Thymus (tissue), 14 donors: ENCODE data around the gene HSH2D. TPM values are rescaled to one million over a fixed set of nuclear protein-coding genes. Genes with fewer than 3 reads are reported as not detected.
"Not testable (repeated sequence)": the region's sequence is repeated elsewhere in the genome, so short reads cannot be mapped to it uniquely, and the experiment has no call there.

ENCODE experiments used
- DNase-seq, 9 donors: peaks; one replicate each; pipeline ENCODE4 v3.0.0-alpha.2; 2013; ENCODE audit warnings: low spot score in 9 of 9, low read depth in 6 of 9, missing footprints in 1 of 9
- H3K27ac ChIP-seq, 2 donors: one replicate each; pipeline ENCODE4 v1.5.1; 2013; ENCODE audit warnings: control low read depth in 1 of 2, low read depth in 1 of 2, low read length in 1 of 2, mild to moderate bottlenecking in 1 of 2, moderate library complexity in 1 of 2
- H3K27me3 ChIP-seq, 2 donors: one replicate each; pipeline ENCODE4 v1.5.1; 2013; ENCODE audit warnings: low read length in 1 of 2; ENCODE audit not compliant: control insufficient read depth in 2 of 2, insufficient read depth in 1 of 2
- H3K36me3 ChIP-seq, 2 donors: one replicate each; pipeline ENCODE4 v1.5.1; 2013; ENCODE audit warnings: low read length in 1 of 2, mild to moderate bottlenecking in 1 of 2, moderate library complexity in 1 of 2; ENCODE audit not compliant: control insufficient read depth in 2 of 2, insufficient read depth in 2 of 2
- H3K4me1 ChIP-seq, 2 donors: one replicate each; pipeline ENCODE4 v1.5.1; 2013; ENCODE audit warnings: low read length in 2 of 2; ENCODE audit not compliant: control insufficient read depth in 2 of 2, insufficient read depth in 2 of 2
- H3K4me3 ChIP-seq, 2 donors: one replicate each; pipeline ENCODE4 v1.5.1; 2013; ENCODE audit warnings: low read length in 2 of 2, control low read depth in 1 of 2, mild to moderate bottlenecking in 1 of 2
- H3K9me3 ChIP-seq, 2 donors: one replicate each; pipeline ENCODE4 v1.5.1; 2013; ENCODE audit warnings: low read length in 1 of 2, mild to moderate bottlenecking in 1 of 2; ENCODE audit not compliant: control insufficient read depth in 2 of 2, insufficient read depth in 1 of 2
- WGBS: extraction: QIAGEN DNeasy Blood & Tissue Kit; methylation state at CpG from one replicate; pipeline ENCODE4 v1.1.7; 2013; 5-methylcytosine and 5-hydroxymethylcytosine counted together
- long read RNA-seq, 10 donors: transcript quantifications; one replicate each; lab custom pipeline, GENCODE V29; 2026
- polyA plus RNA-seq: library from polyadenylated mRNA; stranded (reverse); fragments of 200-250 nt; gene quantifications from one replicate; pipeline ENCODE4 v1.2.3, GENCODE V29; 2013
- total RNA-seq: library from RNA; stranded (reverse); fragments of 120-200 nt; gene quantifications from one replicate; pipeline ENCODE4 v1.2.4, GENCODE V29; 2013
- donor health status: healthy.

The HSH2D gene, protein sequence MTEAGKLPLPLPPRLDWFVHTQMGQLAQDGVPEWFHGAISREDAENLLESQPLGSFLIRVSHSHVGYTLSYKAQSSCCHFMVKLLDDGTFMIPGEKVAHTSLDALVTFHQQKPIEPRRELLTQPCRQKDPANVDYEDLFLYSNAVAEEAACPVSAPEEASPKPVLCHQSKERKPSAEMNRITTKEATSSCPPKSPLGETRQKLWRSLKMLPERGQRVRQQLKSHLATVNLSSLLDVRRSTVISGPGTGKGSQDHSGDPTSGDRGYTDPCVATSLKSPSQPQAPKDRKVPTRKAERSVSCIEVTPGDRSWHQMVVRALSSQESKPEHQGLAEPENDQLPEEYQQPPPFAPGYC
- total RNA-seq (17.1 TPM), polyA plus RNA-seq (40.4 TPM)
- long read RNA-seq, donor 1, result 0 reads
- long read RNA-seq, donor 2, partial matches to known transcripts, result 0 of 3 reads
- long read RNA-seq, donor 2, other reads (novel, unspliced or antisense), result 0 of 3 reads
- long read RNA-seq, donor 3, partial matches to known transcripts, result 0 of 3 reads
- long read RNA-seq, donor 3, other reads (novel, unspliced or antisense), result 0 of 3 reads
- long read RNA-seq, donor 4, result 0 reads
- long read RNA-seq, donor 5, transcript HSH2D-206 (6 exons, 1,957 nt), result major isoform, 6 of 6 reads
- long read RNA-seq, donor 5, partial matches to known transcripts, result 0 of 6 reads
- long read RNA-seq, donor 5, other reads (novel, unspliced or antisense), result 0 of 6 reads
- long read RNA-seq, donor 6, partial matches to known transcripts, result 0 of 4 reads
- long read RNA-seq, donor 6, other reads (novel, unspliced or antisense), result 0 of 4 reads
- long read RNA-seq, donor 7, transcript HSH2D-206 (6 exons, 1,957 nt), result major isoform, 5 of 5 reads
- long read RNA-seq, donor 7, partial matches to known transcripts, result 0 of 5 reads
- long read RNA-seq, donor 7, other reads (novel, unspliced or antisense), result 0 of 5 reads
- long read RNA-seq, donor 8, result 0 reads
- long read RNA-seq, donor 9, partial matches to known transcripts, result 0 of 2 reads
- long read RNA-seq, donor 9, other reads (novel, unspliced or antisense), result 0 of 2 reads
- long read RNA-seq, donor 10, partial matches to known transcripts, result 0 of 2 reads
- long read RNA-seq, donor 10, other reads (novel, unspliced or antisense), result 0 of 2 reads

DNA sequence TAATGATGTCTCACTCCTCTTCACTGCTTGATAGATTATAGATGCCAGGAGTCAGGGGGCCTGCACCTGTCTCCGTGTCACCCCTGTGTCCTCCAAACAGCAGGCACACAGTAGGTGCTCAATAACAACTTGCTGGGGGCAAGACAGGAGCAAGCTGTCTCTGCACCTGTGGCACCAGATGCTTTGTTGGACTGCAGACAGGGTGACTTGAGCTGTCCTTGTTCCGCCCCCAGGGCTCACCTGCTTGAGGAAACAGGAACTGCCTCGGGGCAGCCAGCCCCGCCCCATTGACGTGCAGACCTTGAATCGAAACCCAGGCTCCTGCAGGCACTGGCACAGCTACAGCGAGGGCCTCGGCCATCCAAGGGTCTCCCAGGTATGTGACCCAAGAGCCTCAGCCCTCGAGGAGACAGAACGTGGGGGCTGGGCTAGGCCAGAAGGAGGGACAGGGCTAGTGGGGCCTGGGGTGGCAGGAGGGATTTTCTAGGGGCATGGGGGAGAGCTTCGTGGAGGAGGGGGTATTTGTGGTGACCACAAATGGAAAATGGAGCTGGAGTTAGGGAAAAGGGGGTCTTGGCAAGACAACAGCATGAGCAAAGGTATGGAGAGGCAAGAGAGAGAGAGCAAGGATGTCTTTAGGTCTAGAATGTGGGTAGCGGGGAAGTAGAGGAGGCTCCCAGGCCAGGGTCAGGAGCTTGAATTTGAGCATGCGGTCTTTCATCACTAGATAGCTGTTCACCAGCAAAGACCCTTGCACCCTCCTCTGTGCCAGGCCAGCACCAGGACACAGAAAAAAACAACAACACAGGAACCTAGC, at the start of gene HSH2D:
Gene HSH2D (plus strand): TSS at position 287 of the 817 bp plus-strand sequence. CDS start 5,066 bp downstream, outside the sequence.
- H3K27me3 ChIP-seq, result no peaks in the 10 kb centered on the region
- peak within 1 kb of the TSS; percentile 42 to 51 for H3K4me3 ChIP-seq
- peak; percentile 43 to 90 (median 62) for DNase-seq
- peak within 1 kb of the TSS; percentile 44 to 85 for H3K27ac ChIP-seq
- peaks cover 0 to 22% of the 10 kb centered on the region in 2 donors for H3K4me1 ChIP-seq
- 12% methylated on average over 13 of the region's 13 CpGs for WGBS
- H3K36me3 ChIP-seq, result peaks cover 0 to 2% of the 10 kb centered on the region in 2 donors
- H3K9me3 ChIP-seq, result peaks cover 0 to 3% of the 10 kb centered on the region in 2 donors

DNA sequence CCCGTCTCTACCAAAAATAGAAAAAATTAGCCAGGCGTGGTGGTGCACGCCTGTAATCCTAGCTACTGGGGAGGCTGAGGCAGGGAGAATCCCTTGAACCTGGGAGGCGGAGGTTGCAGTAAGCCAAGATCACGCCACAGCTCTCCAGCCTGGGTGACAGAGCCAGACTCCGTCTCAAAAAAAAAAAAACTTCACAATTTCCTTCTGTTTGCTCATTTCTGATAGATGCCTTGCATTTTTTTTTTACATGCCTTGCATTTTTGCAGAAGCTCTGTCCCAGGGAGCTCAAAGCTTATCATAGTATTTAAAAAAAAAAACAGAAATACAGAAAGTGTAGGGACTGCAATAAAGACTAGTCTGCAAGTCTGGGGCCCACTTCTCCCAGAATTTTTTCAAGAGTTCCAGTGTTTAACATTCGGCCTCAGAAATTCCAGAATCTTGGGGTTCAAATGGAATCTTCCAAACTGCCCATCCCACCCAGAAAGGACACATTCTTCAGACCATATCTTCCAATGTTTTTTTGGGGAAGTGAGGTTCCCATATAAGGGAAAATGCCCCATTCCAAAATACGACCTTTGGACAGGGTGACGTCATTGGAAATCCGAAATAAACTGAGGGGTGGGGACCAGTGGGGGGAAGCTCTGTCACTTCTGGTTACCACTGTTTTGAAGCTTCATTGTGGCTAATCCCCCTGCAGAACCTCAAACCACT, 49.0 kb upstream of the HSH2D start:
- 70% methylated on average over 10 of the region's 10 CpGs for WGBS
- H3K9me3 ChIP-seq, result no peaks in the 10 kb centered on the region
- no peak overlapping the region for H3K27ac ChIP-seq
- peaks cover 0 to 20% of the 10 kb centered on the region in 2 donors for H3K4me1 ChIP-seq
- peaks cover 73 to 83% of the 10 kb centered on the region in 2 donors for H3K36me3 ChIP-seq
- no peak overlapping the region for H3K4me3 ChIP-seq
- H3K27me3 ChIP-seq, result no peaks in the 10 kb centered on the region
- DNase-seq, result no peak

DNA sequence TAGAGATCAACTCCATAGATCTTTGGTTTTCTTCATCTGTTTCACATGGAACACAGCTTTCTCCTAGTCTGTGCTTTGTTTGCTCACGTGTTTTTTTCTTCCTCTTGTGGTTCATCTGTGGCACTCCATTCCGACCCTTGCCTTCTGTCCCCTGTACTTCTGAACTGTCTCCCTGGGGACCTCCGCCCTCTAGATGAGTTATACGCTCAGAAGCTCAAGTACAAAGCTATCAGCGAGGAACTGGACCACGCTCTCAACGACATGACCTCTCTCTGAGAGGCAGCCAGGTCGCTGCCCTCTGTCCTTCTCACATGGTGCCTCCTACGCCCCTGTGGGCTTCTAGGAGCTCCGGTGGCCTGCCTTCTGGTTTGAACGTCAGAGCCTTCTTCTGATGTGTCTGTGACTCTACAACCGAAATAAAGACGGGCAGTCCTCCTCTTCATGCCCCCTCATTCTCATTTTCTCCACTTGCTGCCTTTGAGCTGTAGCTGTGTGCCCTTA, 48.4 kb upstream of the HSH2D start:
- no peak for DNase-seq
- Histone ChIP-seq H3K4me3 (no peak overlapping the region), H3K4me1 (peaks cover 0 to 20% of the 10 kb centered on the region in 2 donors), H3K9me3 (no peaks in the 10 kb centered on the region), H3K27me3 (no peaks in the 10 kb centered on the region), H3K36me3 (peaks cover 77 to 83% of the 10 kb centered on the region in 2 donors), H3K27ac (no peak overlapping the region)
- WGBS, result 58% methylated on average over 13 of the region's 13 CpGs

DNA sequence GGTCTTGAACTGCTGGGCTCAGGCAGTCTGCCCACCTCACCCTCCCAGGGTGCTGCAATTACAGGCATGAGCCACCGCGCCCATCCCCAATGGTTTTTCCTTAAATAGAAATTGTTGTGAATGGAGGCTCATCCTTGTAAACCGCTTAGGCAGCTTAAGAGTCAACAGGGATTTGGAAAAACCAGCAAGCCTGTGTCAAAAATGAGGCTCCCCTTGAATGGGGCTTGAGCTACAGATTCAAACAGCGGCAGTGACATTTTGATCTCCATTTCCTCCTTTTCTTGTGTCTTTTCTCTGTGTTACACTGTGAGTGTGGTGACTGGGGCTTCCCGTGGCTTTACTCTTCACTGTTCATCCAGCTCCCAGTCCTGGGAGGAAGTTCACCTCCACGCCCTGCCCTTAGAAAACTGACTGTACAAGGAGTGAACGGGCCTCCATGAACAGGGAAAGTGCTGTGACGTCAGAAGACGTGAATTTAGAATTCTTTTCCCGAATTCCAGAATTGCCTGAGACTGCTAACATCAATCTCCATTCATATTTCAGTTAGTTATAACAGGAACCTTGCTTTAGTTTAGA, 47.1 kb upstream of the HSH2D start:
- Histone ChIP-seq H3K4me3 (no peak overlapping the region), H3K27ac (no peak overlapping the region), H3K9me3 (no peaks in the 10 kb centered on the region), H3K36me3 (peaks cover 82 to 83% of the 10 kb centered on the region in 2 donors), H3K27me3 (no peaks in the 10 kb centered on the region), H3K4me1 (peaks cover 0 to 20% of the 10 kb centered on the region in 2 donors)
- 92% methylated on average over 10 of the region's 10 CpGs for WGBS
- no peak for DNase-seq

DNA sequence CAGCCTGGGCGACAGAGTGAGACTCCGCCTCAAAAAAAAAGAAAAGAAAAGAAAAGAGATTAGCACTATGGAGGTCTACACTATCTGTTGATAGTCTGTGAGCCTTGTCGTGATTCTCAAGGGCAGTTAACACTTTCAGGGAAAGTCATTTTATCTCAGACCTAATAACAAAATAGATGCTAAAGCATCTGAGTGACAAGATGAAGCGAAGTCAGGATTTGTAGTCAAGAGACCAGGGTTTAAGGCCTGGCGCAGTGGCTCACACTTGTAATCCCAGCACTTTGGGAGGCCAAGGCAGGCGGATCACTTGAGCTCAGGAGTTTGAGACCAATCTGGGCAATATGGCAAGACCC, 45.1 kb upstream of the HSH2D start:
- Histone ChIP-seq H3K4me1 (peaks cover 0 to 20% of the 10 kb centered on the region in 2 donors), H3K27me3 (no peaks in the 10 kb centered on the region), H3K9me3 (no peaks in the 10 kb centered on the region), H3K27ac (no peak overlapping the region), H3K4me3 (no peak overlapping the region), H3K36me3 (peaks cover 75 to 81% of the 10 kb centered on the region in 2 donors)
- WGBS, result 96% methylated on average over 6 of the region's 6 CpGs
- no peak for DNase-seq

DNA sequence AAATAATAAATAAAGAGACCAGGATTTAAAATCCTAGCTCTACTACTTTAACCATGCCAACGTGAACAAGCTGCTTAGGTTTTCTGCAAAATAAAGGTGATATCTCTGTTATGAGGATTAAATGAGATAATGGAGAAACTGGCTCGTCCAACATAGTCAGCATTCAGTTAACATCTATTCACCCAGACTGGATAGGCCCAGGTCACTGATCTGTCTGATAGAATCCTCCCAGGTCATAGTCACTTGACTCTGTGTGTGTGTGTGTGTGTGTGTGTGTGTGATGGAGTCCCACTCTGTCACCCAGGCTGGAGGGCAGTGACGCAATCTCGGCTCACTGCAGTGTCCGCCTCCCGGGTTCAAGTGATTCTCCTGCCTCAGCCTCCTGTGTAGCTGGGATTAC, 44.7 kb upstream of the HSH2D start:
- DNase-seq, result no peak
- H3K36me3 ChIP-seq, result peaks cover 75 to 81% of the 10 kb centered on the region in 2 donors
- peaks cover 0 to 20% of the 10 kb centered on the region in 2 donors for H3K4me1 ChIP-seq
- no peaks in the 10 kb centered on the region for H3K27me3 ChIP-seq
- WGBS, result over 99% methylated on average over 6 of the region's 6 CpGs
- no peak overlapping the region for H3K4me3 ChIP-seq
- no peak overlapping the region for H3K27ac ChIP-seq
- no peaks in the 10 kb centered on the region for H3K9me3 ChIP-seq

DNA sequence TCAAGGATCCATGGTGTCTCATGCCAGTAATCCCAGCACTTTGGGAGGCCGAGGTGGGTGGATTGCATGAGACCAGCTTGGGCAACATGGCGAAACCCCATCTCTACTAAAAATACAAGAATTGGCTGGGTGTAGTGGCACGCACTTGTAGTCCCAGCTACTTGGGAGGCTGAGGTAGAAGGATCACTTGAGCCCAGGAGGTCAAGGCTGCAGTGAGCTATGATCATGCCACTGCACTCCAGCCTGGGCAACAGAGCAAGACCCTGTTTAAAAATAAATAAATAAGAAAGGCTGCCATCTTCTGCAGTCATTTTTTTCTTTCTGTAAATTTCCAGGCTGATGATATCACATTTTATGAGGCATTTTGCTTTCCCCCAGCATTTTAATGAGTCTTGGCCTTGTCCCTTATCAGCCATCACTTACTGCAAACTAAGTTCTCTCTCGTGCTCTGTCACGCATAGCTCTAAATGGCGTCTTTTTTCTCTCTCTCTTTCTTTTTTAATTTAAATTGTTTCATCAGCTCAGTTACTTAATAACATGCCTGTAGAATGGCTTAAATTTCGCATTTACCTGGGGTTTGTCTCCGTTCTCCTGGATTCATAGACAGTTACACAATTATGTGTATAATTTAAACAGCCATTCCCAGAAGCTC, 44.0 kb upstream of the HSH2D start:
- H3K27ac ChIP-seq, H3K9me3 ChIP-seq, H3K27me3 ChIP-seq, H3K4me3 ChIP-seq, DNase-seq: not testable (repeated sequence)
- Histone ChIP-seq H3K36me3 (peaks cover 71 to 76% of the 10 kb centered on the region in 2 donors), H3K4me1 (peaks cover 0 to 17% of the 10 kb centered on the region in 2 donors)
- 97% methylated on average over 8 of the region's 8 CpGs for WGBS
